HCT116 (cell line): Measurements from ENCODE around the gene TBXAS1. TPM values are rescaled to one million over a fixed set of nuclear protein-coding genes. Genes with fewer than 3 reads are reported as not detected.

Experiments used
- CBX3 ChIP-seq: IDR thresholded peaks from 2 replicates; pipeline ENCODE4 v1.6.1; 2012; ENCODE audit warnings: low read depth
- CTCF ChIP-seq, 3 experiments: fragments of 200-600 bp in 1 of 3; sonication (generic) in 1 of 3; IDR thresholded peaks in 2 of 3; conservative IDR thresholded peaks in 1 of 3; 2 replicates each; pipeline ENCODE4 v1.5.1; 2012 to 2017; ENCODE audit warnings: low read depth in 2 of 3, low read length in 2 of 3, antibody characterized with exemption in 1 of 3, borderline replicate concordance in 1 of 3, control low read depth in 1 of 3, mild to moderate bottlenecking in 1 of 3, mixed read lengths in 1 of 3, mixed run types in 1 of 3, moderate library complexity in 1 of 3; ENCODE audit not compliant: insufficient read depth in 1 of 3
- EZH2 ChIP-seq: fragments of 200-600 bp; sonication (generic); IDR thresholded peaks from 2 replicates; pipeline ENCODE4 v1.6.1; 2017; ENCODE audit warnings: antibody characterized with exemption, mixed run types
- EZH2phosphoT487 ChIP-seq: fragments of 200-600 bp; IDR thresholded peaks from 2 replicates; pipeline ENCODE4 v1.6.1; 2018; ENCODE audit warnings: antibody characterized with exemption, borderline replicate concordance
- FOSL1 ChIP-seq: IDR thresholded peaks from 2 replicates; pipeline ENCODE4 v1.6.1; 2012; ENCODE audit warnings: low read depth
- POLR2A ChIP-seq: IDR thresholded peaks from 2 replicates; pipeline ENCODE4 v1.7.0; 2011; ENCODE audit warnings: borderline replicate concordance; ENCODE audit not compliant: insufficient read depth, insufficient read length; ENCODE audit errors: extremely low read depth
- TCF7L2 ChIP-seq: IDR thresholded peaks from 2 replicates; pipeline ENCODE4 v1.7.0; 2011; ENCODE audit warnings: borderline replicate concordance, inconsistent platforms; ENCODE audit not compliant: insufficient read depth, insufficient read length; ENCODE audit errors: extremely low read depth
- ZBTB33 ChIP-seq: IDR thresholded peaks from 2 replicates; pipeline ENCODE4 v1.6.1; 2011; ENCODE audit warnings: mild to moderate bottlenecking, low read length, moderate library complexity; ENCODE audit not compliant: insufficient replicate concordance; ENCODE audit errors: extremely low read depth
- total RNA-seq: library from RNA; stranded (reverse); gene quantifications from one replicate; pipeline ENCODE4 v1.2.1, GENCODE V29; 2021; ENCODE audit not compliant: unreplicated experiment

TBXAS1 gene
- total RNA-seq, 1 experiment from 2014 or later = 1.4 TPM

- TF ChIP-seq ZBTB33 (no peak), EZH2phosphoT487 (no peak), FOSL1 (no peak), POLR2A (no peak), TCF7L2 (no peak), EZH2 (no peak), CTCF (IDR thresholded peaks at IDR 0.05 in 2 of 3, conservative IDR thresholded peaks at IDR 0.05 in 1 of 3; ENCODE audit: borderline replicate concordance in 1 of 3, insufficient read depth in 1 of 3, low read depth in 2 of 3, low read length in 2 of 3) (no peak), CBX3 (no peak)
Observed at GRCh38 chr7:139915268-139915863, 86.3 kb downstream of the TBXAS1 start (continued).
